Stomach (tissue), 4 donors: ENCODE results near the gene ASTN1.

Experiments
- CTCF ChIP-seq, 7 experiments: fragments of 450-650 bp in 4 of 7; fragments of 200-600 bp in 3 of 7; sonication (generic) in 3 of 7; IDR thresholded peaks; one replicate each; pipeline ENCODE4 v1.5.1; 2016 to 2019; ENCODE audit warnings: antibody characterized with exemption in 7 of 7, control low read depth in 2 of 7, mild to moderate bottlenecking in 1 of 7
- EP300 ChIP-seq: sonication (generic); formaldehyde crosslinking; IDR thresholded peaks from one replicate; pipeline ENCODE4 v1.6.1; 2017; ENCODE audit warnings: antibody characterized with exemption

DNA sequence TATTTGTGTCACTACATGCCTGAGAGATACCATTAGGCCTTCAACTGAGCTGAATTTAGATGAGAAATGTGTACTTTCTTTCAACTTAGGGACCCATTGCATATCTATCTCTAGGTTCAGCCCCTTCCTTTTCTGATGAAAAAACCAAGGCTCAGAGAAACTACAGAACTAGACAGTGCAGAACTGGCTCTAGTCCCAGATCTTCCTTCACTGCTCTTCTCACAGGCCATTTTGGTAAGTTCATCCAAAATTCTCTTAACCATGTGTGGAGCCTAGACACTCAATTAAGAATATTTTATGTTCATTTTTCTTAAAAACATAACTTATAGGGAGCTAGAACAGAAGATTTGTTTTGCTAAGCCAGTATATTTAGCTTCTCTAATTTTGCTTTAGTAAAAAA lies 128.9 kb downstream of the ASTN1 start:
- TF ChIP-seq CTCF (IDR thresholded peaks at IDR 0.05) (no peak), EP300 (no peak)
